Measurements from ENCODE around the gene TRMT13. TPM values are rescaled to one million over a fixed set of nuclear protein-coding genes. Genes with fewer than 3 reads are reported as not detected.

The TRMT13 gene
- total RNA-seq, 1 experiment from 2014 or later, result 14.5 TPM

DNA sequence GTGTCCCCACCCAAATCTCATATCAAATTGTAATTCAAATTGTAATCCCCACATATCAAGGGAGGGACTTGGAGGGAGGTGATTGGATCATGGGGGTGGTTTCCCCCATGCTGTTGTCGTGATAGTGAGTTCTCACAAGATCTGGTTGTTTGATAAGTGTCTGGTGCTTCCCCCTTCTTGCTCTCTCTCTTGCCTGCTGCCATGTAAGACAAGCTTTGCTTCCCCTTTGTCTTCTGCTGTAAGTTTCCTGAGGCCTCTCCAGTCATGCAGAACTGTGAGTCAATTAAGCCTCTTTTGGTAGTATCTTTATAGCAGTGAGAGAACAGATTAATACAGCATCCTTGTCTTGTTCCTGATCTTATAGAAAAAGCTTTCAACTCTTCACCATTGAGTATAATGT lies 51.6 kb downstream of the TRMT13 start:
- Histone ChIP-seq H3K27me3 (replicated peaks; ENCODE audit: control insufficient read depth, insufficient read depth, low read length) (no peaks in the 10 kb centered on the region), H3K4me3 (ENCODE audit: low read depth, low read length) (no peak overlapping the region), H3K9me3 (no peaks in the 10 kb centered on the region), H3K4me1 (no peaks in the 10 kb centered on the region), H3K36me3 (ENCODE audit: control insufficient read depth, insufficient read depth, low read length) (no peaks in the 10 kb centered on the region)
- Mint-ChIP-seq H3K36me3 (ENCODE audit: insufficient read depth, unreplicated experiment) (no peaks in the 10 kb centered on the region), H3K9me3 (ENCODE audit: unreplicated experiment) (no peaks in the 10 kb centered on the region), H3K4me1 (ENCODE audit: low read depth, unreplicated experiment) (no peaks in the 10 kb centered on the region), H3K27me3 (ENCODE audit: insufficient read depth, unreplicated experiment) (no peaks in the 10 kb centered on the region), H3K4me3 (ENCODE audit: unreplicated experiment) (no peak overlapping the region), H3K27ac (ENCODE audit: unreplicated experiment) (no peak overlapping the region)
- TF ChIP-seq, protein P1, sequence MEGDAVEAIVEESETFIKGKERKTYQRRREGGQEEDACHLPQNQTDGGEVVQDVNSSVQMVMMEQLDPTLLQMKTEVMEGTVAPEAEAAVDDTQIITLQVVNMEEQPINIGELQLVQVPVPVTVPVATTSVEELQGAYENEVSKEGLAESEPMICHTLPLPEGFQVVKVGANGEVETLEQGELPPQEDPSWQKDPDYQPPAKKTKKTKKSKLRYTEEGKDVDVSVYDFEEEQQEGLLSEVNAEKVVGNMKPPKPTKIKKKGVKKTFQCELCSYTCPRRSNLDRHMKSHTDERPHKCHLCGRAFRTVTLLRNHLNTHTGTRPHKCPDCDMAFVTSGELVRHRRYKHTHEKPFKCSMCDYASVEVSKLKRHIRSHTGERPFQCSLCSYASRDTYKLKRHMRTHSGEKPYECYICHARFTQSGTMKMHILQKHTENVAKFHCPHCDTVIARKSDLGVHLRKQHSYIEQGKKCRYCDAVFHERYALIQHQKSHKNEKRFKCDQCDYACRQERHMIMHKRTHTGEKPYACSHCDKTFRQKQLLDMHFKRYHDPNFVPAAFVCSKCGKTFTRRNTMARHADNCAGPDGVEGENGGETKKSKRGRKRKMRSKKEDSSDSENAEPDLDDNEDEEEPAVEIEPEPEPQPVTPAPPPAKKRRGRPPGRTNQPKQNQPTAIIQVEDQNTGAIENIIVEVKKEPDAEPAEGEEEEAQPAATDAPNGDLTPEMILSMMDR (IDR thresholded peaks at IDR 0.05; ENCODE audit: insufficient read depth in 1 of 2, low read depth in 1 of 2, low read length in 1 of 2, severe bottlenecking in 1 of 2, unreplicated experiment in 1 of 2), result no peak
- CTCF ChIA-PET, result no interaction called here
- BruUV-seq (replicated peaks), result no TSS peak
- POLR2A ChIA-PET, result no interaction called here
- DNase-seq, result no peak
- intact Hi-C loops (cut with micrococcal nuclease; ENCODE audit: unreplicated experiment), result no loop called here

- CTCF ChIA-PET, result no interaction called here
- POLR2A ChIA-PET, result no interaction called here
- no peaks in the 10 kb centered on the region for H3K27me3 Mint-ChIP-seq (ENCODE audit: insufficient read depth, unreplicated experiment)
- H3K4me3 ChIP-seq (ENCODE audit: low read depth, low read length), result no peak overlapping the region
- no peaks in the 10 kb centered on the region for H3K36me3 ChIP-seq (ENCODE audit: control insufficient read depth, insufficient read depth, low read length)
- H3K4me1 ChIP-seq, result no peaks in the 10 kb centered on the region
- no peaks in the 10 kb centered on the region for H3K27me3 ChIP-seq (replicated peaks; ENCODE audit: control insufficient read depth, insufficient read depth, low read length)
- no peaks in the 10 kb centered on the region for H3K9me3 Mint-ChIP-seq (ENCODE audit: unreplicated experiment)
- no peak for DNase-seq
- no peak overlapping the region for H3K4me3 Mint-ChIP-seq (ENCODE audit: unreplicated experiment)
- H3K27ac Mint-ChIP-seq (ENCODE audit: unreplicated experiment), result no peak overlapping the region
- intact Hi-C loops (cut with micrococcal nuclease; ENCODE audit: unreplicated experiment), result no loop called here
- BruUV-seq (replicated peaks), result no TSS peak
- H3K9me3 ChIP-seq, result no peaks in the 10 kb centered on the region
- no peaks in the 10 kb centered on the region for H3K4me1 Mint-ChIP-seq (ENCODE audit: low read depth, unreplicated experiment)
- TF ChIP-seq, protein P1 (IDR thresholded peaks at IDR 0.05; ENCODE audit: insufficient read depth in 1 of 2, low read depth in 1 of 2, low read length in 1 of 2, severe bottlenecking in 1 of 2, unreplicated experiment in 1 of 2), result no peak
- H3K36me3 Mint-ChIP-seq (ENCODE audit: insufficient read depth, unreplicated experiment), result no peaks in the 10 kb centered on the region
These were observed 54.9 kb downstream of the TRMT13 start for GRCh38 chr1:100187912-100188311.

DNA sequence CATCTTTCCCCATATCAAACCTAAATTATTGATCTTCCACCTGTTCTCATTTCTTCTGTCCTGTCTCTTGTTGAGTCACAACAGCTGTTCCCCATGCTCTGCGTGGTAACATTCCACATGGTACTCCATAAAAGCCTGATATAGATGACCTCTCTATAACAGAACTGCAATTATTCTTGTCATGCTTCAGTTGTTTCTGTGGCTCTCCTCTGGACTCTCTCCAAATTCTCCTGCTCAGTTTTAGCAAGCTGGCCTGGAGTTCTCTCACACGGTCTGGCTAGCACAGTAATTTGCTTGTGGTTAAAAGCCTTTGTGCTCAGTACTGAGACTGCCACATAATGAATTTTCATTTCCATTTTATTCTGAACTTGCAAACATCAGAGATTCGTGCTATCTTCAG lies 55.7 kb downstream of the TRMT13 start:
- Mint-ChIP-seq H3K4me1 (ENCODE audit: low read depth, unreplicated experiment) (no peaks in the 10 kb centered on the region), H3K27ac (ENCODE audit: unreplicated experiment) (no peak overlapping the region), H3K4me3 (ENCODE audit: unreplicated experiment) (no peak overlapping the region), H3K9me3 (ENCODE audit: unreplicated experiment) (no peaks in the 10 kb centered on the region), H3K36me3 (ENCODE audit: insufficient read depth, unreplicated experiment) (no peaks in the 10 kb centered on the region), H3K27me3 (ENCODE audit: insufficient read depth, unreplicated experiment) (no peaks in the 10 kb centered on the region)
- Histone ChIP-seq H3K9me3 (no peaks in the 10 kb centered on the region), H3K4me1 (no peaks in the 10 kb centered on the region), H3K27me3 (replicated peaks; ENCODE audit: control insufficient read depth, insufficient read depth, low read length) (no peaks in the 10 kb centered on the region), H3K36me3 (ENCODE audit: control insufficient read depth, insufficient read depth, low read length) (no peaks in the 10 kb centered on the region), H3K4me3 (ENCODE audit: low read depth, low read length) (no peak overlapping the region)
- DNase-seq, result no peak
- BruUV-seq (replicated peaks), result no TSS peak
- intact Hi-C loops (cut with micrococcal nuclease; ENCODE audit: unreplicated experiment), result no loop called here
- POLR2A ChIA-PET, result no interaction called here
- CTCF ChIA-PET, result no interaction called here
- TF ChIP-seq, protein P1 (IDR thresholded peaks at IDR 0.05; ENCODE audit: insufficient read depth in 1 of 2, low read depth in 1 of 2, low read length in 1 of 2, severe bottlenecking in 1 of 2, unreplicated experiment in 1 of 2), result no peak

All from Caco-2 (cell line).